ENCODE data around the gene OSBPL10.

DNA sequence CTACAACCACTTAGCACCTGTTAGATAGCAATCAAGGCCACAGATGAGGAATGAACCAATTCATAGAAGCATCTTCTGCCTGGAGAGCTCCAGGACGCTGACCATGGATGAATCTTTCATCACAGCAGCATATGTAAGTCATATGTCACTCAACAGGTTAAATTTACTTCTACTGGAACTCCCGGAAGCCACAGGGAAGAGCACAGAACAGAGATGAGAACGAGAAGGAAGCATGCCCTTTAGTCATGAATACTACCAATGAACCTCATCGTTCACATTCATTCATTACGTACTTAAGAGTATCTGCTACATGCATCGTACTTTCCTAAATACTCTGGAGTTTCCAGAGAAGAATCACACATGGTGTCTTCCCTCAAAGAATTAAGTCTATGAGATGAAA is 255.5 kb downstream of the OSBPL10 start:
- TF ChIP-seq EZH2 (IDR thresholded peaks at IDR 0.05; ENCODE audit: insufficient read depth, poor library complexity, severe bottlenecking) (no peak), EZH2phosphoT487 (IDR thresholded peaks at IDR 0.05; ENCODE audit: insufficient read depth, low read depth) (no peak)

Data from GM23248 (cell line).